Heart left ventricle (tissue), 16 donors: ENCODE results near the gene ACAP3. TPM values are rescaled to one million over a fixed set of nuclear protein-coding genes. Genes with fewer than 3 reads are reported as not detected.

ENCODE experiments used
- ATAC-seq, 4 donors: fragments of 200-7000 bp; cut with Tn5 transposase; one replicate each; pipeline ENCODE4 v1.9.1; 2020 to 2022; ENCODE audit warnings: moderate library complexity in 4 of 4, mild to moderate bottlenecking in 3 of 4, moderate number of reproducible peaks in 1 of 4
- DNase-seq, 5 donors: peaks; one replicate each; pipeline ENCODE4 v3.0.0-alpha.2; 2020
- H3K27ac ChIP-seq, 12 donors: fragments of 200-600 bp; sonication (generic) in 4 of 12; one replicate each; pipeline versions ENCODE4 v1.5.0 to v1.8.0; 2016 to 2022; ENCODE audit warnings: mild to moderate bottlenecking in 2 of 12
- H3K27me3 ChIP-seq, 9 donors: fragments of 200-600 bp; sonication (generic) in 2 of 9; one replicate each; pipeline versions ENCODE4 v1.5.1 to v1.8.0; 2016 to 2022; ENCODE audit warnings: mild to moderate bottlenecking in 3 of 9
- H3K36me3 ChIP-seq, 9 donors: fragments of 200-600 bp; sonication (generic) in 2 of 9; one replicate each; pipeline versions ENCODE4 v1.5.0 to v1.8.0; 2018 to 2022; ENCODE audit warnings: mild to moderate bottlenecking in 2 of 9
- H3K4me1 ChIP-seq, 12 donors: fragments of 200-600 bp; sonication (generic) in 4 of 12; one replicate each; pipeline versions ENCODE4 v1.5.0 to v1.8.0; 2016 to 2022; ENCODE audit warnings: mild to moderate bottlenecking in 3 of 12
- H3K4me3 ChIP-seq, 12 donors: fragments of 200-600 bp; sonication (generic) in 4 of 12; one replicate each; pipeline versions ENCODE4 v1.5.0 to v1.8.0; 2017 to 2022; ENCODE audit warnings: mild to moderate bottlenecking in 9 of 12, moderate library complexity in 4 of 12
- H3K9me3 ChIP-seq, 12 donors: fragments of 200-600 bp; sonication (generic) in 4 of 12; one replicate each; pipeline versions ENCODE4 v1.5.0 to v1.8.0; 2016 to 2022; ENCODE audit warnings: mild to moderate bottlenecking in 1 of 12
- CTCF ChIP-seq, 12 donors: fragments of 200-600 bp; sonication (generic) in 4 of 12; IDR thresholded peaks; one replicate each; pipeline versions ENCODE4 v1.5.0 to v1.8.0; 2018 to 2022; ENCODE audit warnings: antibody characterized with exemption in 12 of 12, mild to moderate bottlenecking in 5 of 12
- POLR2A ChIP-seq, 2 donors: fragments of 450-650 bp; IDR thresholded peaks; one replicate each; pipeline ENCODE4 v1.6.1; 2017; ENCODE audit warnings: antibody characterized with exemption in 2 of 2, mild to moderate bottlenecking in 2 of 2, moderate library complexity in 2 of 2
- WGBS, 4 donors: extraction: QIAGEN DNeasy Blood & Tissue Kit in 2 of 4; methylation state at CpG; one replicate each; pipeline versions ENCODE4 v1.1.5 to v1.1.7; 2013 to 2018; 5-methylcytosine and 5-hydroxymethylcytosine counted together
- intact Hi-C, 10 donors: fragments of 100-400 bp; cut with DNase I; formaldehyde crosslinking; loops; one replicate each; pipeline versions ENCODE4 v1.11.1 to v1.14.2; 2022
- polyA plus RNA-seq, 2 donors: library from polyadenylated mRNA; stranded (reverse); fragments of 200-250 nt; gene quantifications; one replicate each; pipeline ENCODE4 v1.2.3, GENCODE V29; 2013
- total RNA-seq, 9 donors: library from RNA; depleted of rRNA in 2 of 9; stranded (reverse); fragments of >200 nt in 2 of 9; fragmentation: NEBNext Ultra II Directional in 3 of 9; extraction: Animal tissue kit (Norgen Biotek cat#: 25700) in 3 of 9; gene quantifications; one replicate each; pipeline versions ENCODE4 v1.1.0 to v1.2.4, GENCODE V29; 2016 to 2023
- donor health status: ischemic (EF 13 %, LVEDD 7.1; RV severe dilation, severe dysfunction).
- donor health status: healthy with polysubstance abuse.
- donor health status: DM: no; HTN: yes; CAD: no.
- donor health status: DM: no; HTN: no; CAD: no.
- donor health status: ischemic (EF 25% LVEDD 6.9; RV normal size, moderate dysfunction).
- donor health status: ischemic (EF 25% LVEDD 5.7; RV mildly dilated, moderate dysfunction).
- donor health status: healthy.
- donor health status: DM: yes; HTN: yes; CAD: no.
- donor health status: ischemic (EF 35%, LVEDD 5.7; RV mildly dilated, moderate dysfunction).
- donor health status: nonischemic (EF 11% LVEDD 7.7; RV severe dilation, severe dysfunction).
- donor health status: DM: yes; HTN: yes; CAD: no.
- donor health status: PGD.
- donor health status: ischemic (EF 29% LVEDD 5.4; RV normal size, mild dysfunction).
- donor health status: nonischemic (EF 23%, LVEDD 6.1; RV moderate dilation, normal function).

Gene ACAP3
- total and polyA plus RNA-seq, 11 donors, result 20.1 to 59.5 (median 34.1) TPM

GRCh38 chr1:1285611-1286311, 22.0 kb downstream of the ACAP3 start:
- TF ChIP-seq CTCF (IDR thresholded peaks at IDR 0.05) (no peak), POLR2A (IDR thresholded peaks at IDR 0.05) (no peak)

GRCh38 chr1:1285102-1285571, 22.6 kb downstream of the ACAP3 start:
- peak in 2 of 5 donors; percentile 24 to 58 for DNase-seq
- no peak overlapping the region for H3K4me3 ChIP-seq
- no peak overlapping the region for H3K27ac ChIP-seq
- peaks cover 0 to 23% (median 5%) of the 10 kb centered on the region in 9 donors for H3K27me3 ChIP-seq
- WGBS, 4 donors, result 84 to 90% (median 87%) methylated on average over 9 to 22 of the region's 22 CpGs
- H3K36me3 ChIP-seq, result no peaks in the 10 kb centered on the region
- TF ChIP-seq POLR2A (IDR thresholded peaks at IDR 0.05) (no peak), CTCF (IDR thresholded peaks at IDR 0.05) (no peak)
- intact Hi-C loops, result no loop called here
- H3K4me1 ChIP-seq, result peaks cover 0 to 12% (median 0%) of the 10 kb centered on the region in 12 donors
- no peak for ATAC-seq
- no peaks in the 10 kb centered on the region for H3K9me3 ChIP-seq

More at GRCh38 chr1:1285611-1286311, 22.0 kb downstream of the ACAP3 start:
- peaks cover 0 to 14% (median under 1%) of the 10 kb centered on the region in 12 donors for H3K4me1 ChIP-seq
- DNase-seq (peak in 1 of 5 donors; percentile 58), ATAC-seq (no peak)
- no peaks in the 10 kb centered on the region for H3K9me3 ChIP-seq
- intact Hi-C loops, result no loop called here
- no peak overlapping the region for H3K27ac ChIP-seq
- WGBS, 4 donors, result 61 to 70% (median 68%) methylated on average over 14 to 37 of the region's 37 CpGs
- peaks cover 0 to 23% (median 5%) of the 10 kb centered on the region in 9 donors for H3K27me3 ChIP-seq
- H3K4me3 ChIP-seq, result no peak overlapping the region
- no peaks in the 10 kb centered on the region for H3K36me3 ChIP-seq

- no peaks in the 10 kb centered on the region for H3K36me3 ChIP-seq
- H3K4me3 ChIP-seq, result no peak overlapping the region
- 84 to 88% (median 85%) methylated on average over 16 to 32 of the region's 32 CpGs for WGBS, 4 donors
- peak in 2 of 5 donors; percentile 20 to 42 for DNase-seq
- H3K27me3 ChIP-seq, result peaks cover 0 to 23% (median 5%) of the 10 kb centered on the region in 9 donors
- no peaks in the 10 kb centered on the region for H3K9me3 ChIP-seq
- peaks cover 0 to 12% (median 0%) of the 10 kb centered on the region in 12 donors for H3K4me1 ChIP-seq
- no peak for ATAC-seq
- H3K27ac ChIP-seq, result no peak overlapping the region
- intact Hi-C loops, result no loop called here
- TF ChIP-seq POLR2A (IDR thresholded peaks at IDR 0.05) (no peak), CTCF (IDR thresholded peaks at IDR 0.05) (no peak)
These were observed 23.3 kb downstream of the ACAP3 start for GRCh38 chr1:1284221-1285101.

- no peaks in the 10 kb centered on the region for H3K9me3 ChIP-seq
- TF ChIP-seq POLR2A (IDR thresholded peaks at IDR 0.05), result no peak
- no peak for TF ChIP-seq CTCF (IDR thresholded peaks at IDR 0.05)
- H3K36me3 ChIP-seq, result no peaks in the 10 kb centered on the region
- no peak overlapping the region for H3K27ac ChIP-seq
- 11 to 34% (median 14%) methylated on average over 1 to 8 of the region's 9 CpGs for WGBS, 4 donors
- ATAC-seq, result no peak
- DNase-seq, result peak in 2 of 5 donors; percentile 21 to 51
- no peak overlapping the region for H3K4me3 ChIP-seq
- peaks cover 0 to 12% (median 0%) of the 10 kb centered on the region in 12 donors for H3K4me1 ChIP-seq
- intact Hi-C loops, result no loop called here
- H3K27me3 ChIP-seq, result peaks cover 0 to 23% (median 5%) of the 10 kb centered on the region in 9 donors
These were observed 23.9 kb downstream of the ACAP3 start for GRCh38 chr1:1283821-1284220.
